Thyroid gland (tissue), 4 donors: ENCODE results near the gene ITPRIPL2. TPM values are rescaled to one million over a fixed set of nuclear protein-coding genes. Genes with fewer than 3 reads are reported as not detected.

Source experiments
- DNase-seq, 2 donors: peaks; one replicate each; pipeline ENCODE4 v3.0.0-alpha.2; 2019
- H3K27ac ChIP-seq, 3 donors: fragments of 200-600 bp; sonication (generic); 1 replicate in 2 of 3; 2 replicates in 1 of 3; pipeline ENCODE4 v1.5.1; 2016 to 2019; ENCODE audit warnings: mild to moderate bottlenecking in 1 of 3, moderate library complexity in 1 of 3
- H3K27me3 ChIP-seq: fragments of 200-600 bp; sonication (generic); one replicate; pipeline ENCODE4 v1.5.1; 2019
- H3K36me3 ChIP-seq, 2 donors: fragments of 200-600 bp; sonication (generic); one replicate each; pipeline ENCODE4 v1.5.1; 2016 to 2019
- H3K4me1 ChIP-seq, 2 donors: fragments of 200-600 bp; sonication (generic); one replicate each; pipeline ENCODE4 v1.5.1; 2017 to 2019
- H3K4me3 ChIP-seq, 3 donors: fragments of 200-600 bp; sonication (generic); replicated peaks in 1 of 3; 1 replicate in 2 of 3; 2 replicates in 1 of 3; pipeline ENCODE4 v1.5.1; 2016; ENCODE audit warnings: mild to moderate bottlenecking in 1 of 3
- H3K9me3 ChIP-seq: fragments of 200-600 bp; sonication (generic); one replicate; pipeline ENCODE4 v1.5.1; 2017
- CTCF ChIP-seq, 6 experiments: fragments of 200-600 bp in 3 of 6; fragments of 450-650 bp in 3 of 6; sonication (generic) in 3 of 6; IDR thresholded peaks; one replicate each; pipeline ENCODE4 v1.5.1; 2016 to 2019; ENCODE audit warnings: antibody characterized with exemption in 6 of 6, mild to moderate bottlenecking in 2 of 6, inconsistent platforms in 1 of 6, moderate library complexity in 1 of 6
- POLR2A ChIP-seq, 2 donors: fragments of 450-650 bp; IDR thresholded peaks; one replicate each; pipeline ENCODE4 v1.6.1; 2017; ENCODE audit warnings: antibody characterized with exemption in 2 of 2, mild to moderate bottlenecking in 2 of 2, moderate library complexity in 1 of 2
- WGBS, 2 donors: methylation state at CpG; one replicate each; pipeline ENCODE4 v1.1.5; 2017; 5-methylcytosine and 5-hydroxymethylcytosine counted together
- intact Hi-C: fragments of 100-400 bp; cut with DNase I; formaldehyde crosslinking; loops from one replicate; pipeline ENCODE4 v1.15.1; 2023
- total RNA-seq, 4 donors: library from RNA; depleted of rRNA; stranded (reverse); fragments of >200 nt; gene quantifications; one replicate each; pipeline ENCODE4 v1.2.3, GENCODE V29; 2016

The ITPRIPL2 gene
- total RNA-seq, 4 donors from 2014 or later: 34.2 to 47.0 (median 39.7) TPM

- Histone ChIP-seq H3K4me3 (no peak overlapping the region), H3K27me3 (no peaks in the 10 kb centered on the region), H3K4me1 (no peaks in the 10 kb centered on the region), H3K36me3 (no peaks in the 10 kb centered on the region), H3K27ac (no peak overlapping the region), H3K9me3 (no peaks in the 10 kb centered on the region)
- no peak for DNase-seq
- 71 to 81% methylated on average over 1 of the region's 1 CpG for WGBS, 2 donors
- intact Hi-C loops: no loop called here
- no peak for TF ChIP-seq CTCF (IDR thresholded peaks at IDR 0.05)
- no peak for TF ChIP-seq POLR2A (IDR thresholded peaks at IDR 0.05)
Measured at GRCh38 chr16:19152042-19152441, 38.3 kb downstream of the ITPRIPL2 start.

GRCh38 chr16:19153876-19154275 is 40.1 kb downstream of the ITPRIPL2 start:
- intact Hi-C loops: no loop called here
- WGBS, 2 donors: 75 to 83% methylated on average over 4 of the region's 4 CpGs
- DNase-seq: no peak
- TF ChIP-seq CTCF (IDR thresholded peaks at IDR 0.05) (no peak), POLR2A (IDR thresholded peaks at IDR 0.05) (no peak)
- Histone ChIP-seq H3K4me3 (no peak overlapping the region), H3K27me3 (no peaks in the 10 kb centered on the region), H3K27ac (no peak overlapping the region), H3K36me3 (no peaks in the 10 kb centered on the region), H3K4me1 (no peaks in the 10 kb centered on the region), H3K9me3 (no peaks in the 10 kb centered on the region)

DNA sequence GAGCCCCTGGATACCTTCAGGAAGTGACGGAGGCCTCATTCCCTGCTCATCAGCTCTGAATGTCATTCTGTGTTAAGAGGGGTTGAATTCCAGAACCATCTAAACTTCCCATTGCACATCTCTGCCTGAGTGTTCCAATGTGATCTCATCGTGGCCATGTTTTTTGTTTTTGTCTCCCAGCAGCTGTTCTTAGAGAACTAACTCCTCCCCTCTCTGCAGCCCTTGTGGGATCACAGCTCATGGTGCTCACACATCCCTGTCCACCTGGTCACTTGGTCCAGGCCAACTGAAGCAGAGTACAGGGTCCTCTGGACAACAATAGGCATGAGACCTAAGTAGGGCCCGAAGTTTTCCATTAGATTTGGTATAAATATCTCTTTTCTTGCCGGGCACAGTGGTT is 48.3 kb downstream of the ITPRIPL2 start:
- Histone ChIP-seq H3K4me3 (no peak overlapping the region), H3K27me3 (no peaks in the 10 kb centered on the region), H3K4me1 (no peaks in the 10 kb centered on the region), H3K9me3 (no peaks in the 10 kb centered on the region), H3K27ac (no peak overlapping the region), H3K36me3 (no peaks in the 10 kb centered on the region)
- DNase-seq: no peak
- intact Hi-C loops: loop anchor here (10.0 kb wide), 1 partner anchor 343 kb away; no protein-coding TSS in a partner anchor
- 82 to 83% methylated on average over 4 of the region's 4 CpGs for WGBS, 2 donors
- TF ChIP-seq POLR2A (IDR thresholded peaks at IDR 0.05): no peak
- no peak for TF ChIP-seq CTCF (IDR thresholded peaks at IDR 0.05)

- no peaks in the 10 kb centered on the region for H3K36me3 ChIP-seq
- H3K9me3 ChIP-seq: no peaks in the 10 kb centered on the region
- DNase-seq: no peak
- WGBS, 2 donors: 94 to 96% methylated on average over 1 of the region's 1 CpG
- no peaks in the 10 kb centered on the region for H3K27me3 ChIP-seq
- intact Hi-C loops: loop anchor here (10.0 kb wide), 1 partner anchor 342 kb away; no protein-coding TSS in a partner anchor
- no peak overlapping the region for H3K27ac ChIP-seq
- TF ChIP-seq CTCF (IDR thresholded peaks at IDR 0.05): no peak
- H3K4me1 ChIP-seq: no peaks in the 10 kb centered on the region
- no peak overlapping the region for H3K4me3 ChIP-seq
Measured at GRCh38 chr16:19163215-19163614, 49.5 kb downstream of the ITPRIPL2 start.

GRCh38 chr16:19164285-19164684 is 50.5 kb downstream of the ITPRIPL2 start:
- WGBS, 2 donors: 68 to 70% methylated on average over 4 of the region's 4 CpGs
- Histone ChIP-seq H3K4me3 (no peak overlapping the region), H3K27ac (no peak overlapping the region), H3K9me3 (no peaks in the 10 kb centered on the region), H3K27me3 (no peaks in the 10 kb centered on the region), H3K4me1 (peaks cover 6 to 8% of the 10 kb centered on the region in 2 donors), H3K36me3 (no peaks in the 10 kb centered on the region)
- intact Hi-C loops: loop anchor here (10.0 kb wide), 1 partner anchor 341 kb away; no protein-coding TSS in a partner anchor
- TF ChIP-seq POLR2A (IDR thresholded peaks at IDR 0.05) (no peak), CTCF (IDR thresholded peaks at IDR 0.05) (no peak)
- no peak for DNase-seq
